SKM-1 (cell line): ENCODE results near the gene G6PC3.

Source experiments
- DNase-seq: peaks from one replicate; lab custom pipeline; 2025; ENCODE audit not compliant: unreplicated experiment; lab: John Stamatoyannopoulos, UW

G6PC3 gene

GRCh38 chr17:44121997-44122815 lies 51.7 kb downstream of the G6PC3 start:
- no peak for DNase-seq

GRCh38 chr17:44122816-44123355 lies 52.4 kb downstream of the G6PC3 start:
- DNase-seq = no peak

- DNase-seq = peak; percentile 80
Measured at GRCh38 chr17:44123356-44124117, 53.0 kb downstream of the G6PC3 start, which contains the start of gene HDAC5. HDAC5 (minus strand) TSS chr17:44123641; CDS start chr17:44117515, 6,126 bp downstream.

- no peak for DNase-seq
Measured at GRCh38 chr17:44124118-44124438, 53.5 kb downstream of the G6PC3 start.
